SW 1271 (cell line): ENCODE data around the gene FLT3.
A peak's percentile ranks its signal among the peaks of the same experiment; 100 is the strongest.
"Not testable (repeated sequence)": the region's sequence is repeated elsewhere in the genome, so short reads cannot be mapped to it uniquely, and the experiment has no call there.

Experiments
- DNase-seq, 2 experiments: peaks; one replicate each; lab custom pipeline; 2025; lab: John Stamatoyannopoulos, UW

The FLT3 gene

GRCh38 chr13:28100150-28101121 is at the start of gene FLT3:
Gene FLT3 (minus strand): TSS chr13:28100576. CDS start chr13:28100510, 66 bp downstream.
- DNase-seq, result no peak

GRCh38 chr13:28147495-28147894 is 47.1 kb upstream of the FLT3 start:
- no peak for DNase-seq

- no peak for DNase-seq
Observed at GRCh38 chr13:28145049-28145448, 44.7 kb upstream of the FLT3 start.

DNA sequence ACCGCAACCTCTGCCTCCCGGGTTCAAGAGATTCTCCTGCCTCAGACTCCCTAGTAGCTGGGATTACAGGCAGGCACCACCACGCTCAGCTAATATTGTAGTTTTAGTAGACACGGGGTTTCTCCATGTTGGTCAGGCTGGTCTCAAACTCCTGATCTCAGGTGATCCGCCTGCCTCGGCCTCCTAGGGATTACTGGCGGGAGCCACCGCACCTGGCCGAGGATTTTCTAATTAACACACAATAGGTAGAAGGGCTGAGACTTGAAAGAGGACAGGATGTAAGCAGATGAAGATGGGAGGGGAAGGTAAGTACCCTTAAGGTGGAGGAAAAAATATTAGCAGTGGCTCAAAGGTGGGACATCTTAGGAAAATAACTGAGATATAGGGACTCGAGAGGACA is 41.2 kb upstream of the FLT3 start:
- not testable (repeated sequence) for DNase-seq

GRCh38 chr13:28140433-28141125 is 40.2 kb upstream of the FLT3 start:
- DNase-seq, result no peak

- DNase-seq, result peak; percentile 76 to 85
Observed at GRCh38 chr13:28138756-28139470, 38.5 kb upstream of the FLT3 start.

- peak; percentile 49 to 79 for DNase-seq
Observed at GRCh38 chr13:28138012-28138755, 37.8 kb upstream of the FLT3 start, which contains the start of gene PAN3. Gene PAN3 (plus strand): TSS chr13:28138545. CDS start chr13:28138658, 113 bp downstream.

GRCh38 chr13:28137596-28137995 is 37.2 kb upstream of the FLT3 start:
- no peak for DNase-seq

GRCh38 chr13:28136916-28137315 is 36.5 kb upstream of the FLT3 start:
- DNase-seq, result no peak

DNA sequence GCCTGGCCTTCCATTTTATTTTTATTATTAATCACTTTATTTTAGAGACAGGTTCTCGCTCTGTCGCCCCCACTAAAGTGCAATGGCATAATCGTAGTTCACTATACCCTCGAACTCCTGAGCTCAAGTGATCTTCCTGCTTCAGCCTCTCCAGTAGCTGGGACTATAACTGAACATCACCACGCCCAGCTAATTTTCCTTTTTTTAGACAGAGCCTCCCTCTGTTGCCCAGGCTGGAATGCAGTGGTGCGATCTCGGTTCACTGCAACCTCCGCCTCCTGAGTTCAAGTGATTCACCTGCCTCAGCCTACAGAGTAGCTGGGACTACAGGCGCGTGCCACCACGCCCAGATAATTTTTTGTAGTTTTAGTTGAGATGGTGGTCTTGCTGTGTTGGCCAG is 31.3 kb upstream of the FLT3 start:
- no peak for DNase-seq

- DNase-seq, result no peak
Observed at GRCh38 chr13:28129911-28130693, 29.7 kb upstream of the FLT3 start.

DNA sequence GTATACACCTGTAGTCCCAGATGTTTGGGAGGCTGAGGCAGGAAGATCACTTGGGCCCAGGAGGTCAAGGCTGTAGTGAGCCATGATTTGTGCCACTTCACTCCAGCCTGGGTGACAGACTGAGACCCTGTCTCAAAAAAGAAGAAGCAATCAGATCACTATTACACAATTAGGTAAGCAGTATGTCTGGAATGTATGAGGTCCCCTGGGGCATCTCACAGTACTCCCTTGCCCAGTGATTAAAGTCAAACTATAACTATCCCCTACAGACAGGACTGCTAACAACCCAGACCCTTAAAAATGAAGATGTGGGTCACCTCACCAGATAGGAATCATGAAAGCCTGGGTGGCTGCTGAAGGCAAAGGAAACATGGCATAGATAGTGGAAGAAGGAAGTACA is 28.6 kb upstream of the FLT3 start:
- no peak for DNase-seq

DNA sequence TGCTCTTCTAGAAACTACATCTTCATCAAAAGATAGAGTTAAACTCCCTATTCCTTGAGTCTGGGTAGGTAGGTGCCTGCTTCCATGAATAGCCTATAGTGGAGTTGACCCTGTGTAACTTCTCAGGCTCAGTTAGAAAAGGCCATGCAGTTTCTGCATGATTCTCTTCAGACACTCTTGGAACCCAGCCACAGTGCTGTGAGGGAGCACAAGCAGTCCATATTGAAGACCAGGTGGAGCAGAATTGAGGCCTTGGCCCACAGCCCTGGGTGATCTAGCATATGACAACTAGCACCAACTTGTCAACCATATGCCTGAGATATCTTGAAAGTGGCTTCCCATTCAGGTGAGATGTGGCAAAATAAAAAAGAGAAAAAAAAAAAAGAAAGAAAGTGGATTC is 27.7 kb upstream of the FLT3 start:
- DNase-seq, result no peak

DNA sequence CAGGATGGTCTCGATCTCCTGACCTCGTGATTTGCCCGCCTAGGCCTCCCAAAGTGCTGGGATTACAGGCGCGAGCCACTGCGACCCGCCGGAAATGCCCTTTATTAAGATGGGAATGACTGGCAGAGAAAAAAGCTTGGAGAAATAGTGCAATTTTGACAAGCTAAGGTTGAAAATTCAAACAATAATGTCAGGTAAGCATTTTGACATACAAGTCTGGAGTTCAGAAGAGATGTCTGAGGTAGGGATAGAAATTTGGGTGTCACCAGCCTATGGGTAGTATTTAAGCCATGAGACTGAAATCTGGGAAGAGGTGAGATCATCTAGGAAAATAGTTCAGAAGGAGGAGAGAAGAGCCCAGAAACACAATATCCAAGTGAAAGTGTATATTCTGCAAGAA is 20.8 kb upstream of the FLT3 start:
- no peak for DNase-seq

DNA sequence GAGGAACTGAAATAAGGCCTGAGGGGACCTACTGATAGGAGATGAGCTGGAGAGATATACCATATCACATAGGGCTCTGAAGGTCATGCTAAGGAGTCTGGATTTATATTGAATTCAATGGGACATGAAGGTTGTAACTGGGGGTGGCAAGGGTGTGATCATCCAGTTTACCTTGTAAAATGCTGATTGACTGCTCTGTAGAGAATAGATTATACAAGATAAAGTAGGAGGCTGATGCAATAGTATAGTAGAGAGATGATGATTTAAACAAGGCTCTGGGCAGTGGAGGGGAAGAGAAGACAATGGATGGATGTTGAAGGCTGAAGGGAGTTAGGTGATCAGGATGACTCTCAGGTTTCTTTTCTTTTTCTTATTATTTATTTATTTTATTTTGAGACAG is 19.9 kb upstream of the FLT3 start:
- DNase-seq, result no peak

DNA sequence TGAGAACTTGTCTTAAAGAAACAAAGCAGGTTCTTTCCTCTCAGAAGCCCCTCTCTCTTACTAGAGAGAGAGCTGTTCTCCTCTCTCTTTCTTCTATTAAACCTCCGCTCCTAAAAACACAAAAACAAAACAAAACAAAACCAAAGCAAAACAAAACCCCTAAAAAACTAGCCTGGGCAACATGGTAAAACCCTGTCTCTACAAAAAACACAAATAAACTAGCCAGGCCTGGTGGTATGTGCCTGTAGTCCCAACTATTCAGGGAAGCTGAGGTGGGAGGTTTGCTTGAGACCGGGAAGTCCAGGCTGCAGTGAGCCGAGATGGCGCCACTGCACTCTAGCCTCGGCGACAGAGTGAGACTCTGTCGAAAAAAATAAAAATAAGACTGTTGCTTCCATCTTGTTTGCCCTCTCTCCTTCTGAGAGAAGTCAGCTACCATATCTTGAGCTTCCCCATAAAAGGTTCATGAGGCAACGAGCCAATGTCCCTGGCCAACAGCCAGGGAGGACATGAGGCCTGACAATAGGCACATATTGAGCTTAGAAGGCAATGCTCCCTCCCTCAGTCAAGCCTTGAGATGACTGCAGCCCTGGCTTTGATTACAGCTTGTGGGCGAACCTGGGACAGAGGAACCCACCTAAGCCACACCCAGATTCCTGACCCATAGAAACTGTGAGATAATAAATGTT is 17.5 kb upstream of the FLT3 start:
- no peak for DNase-seq

DNA sequence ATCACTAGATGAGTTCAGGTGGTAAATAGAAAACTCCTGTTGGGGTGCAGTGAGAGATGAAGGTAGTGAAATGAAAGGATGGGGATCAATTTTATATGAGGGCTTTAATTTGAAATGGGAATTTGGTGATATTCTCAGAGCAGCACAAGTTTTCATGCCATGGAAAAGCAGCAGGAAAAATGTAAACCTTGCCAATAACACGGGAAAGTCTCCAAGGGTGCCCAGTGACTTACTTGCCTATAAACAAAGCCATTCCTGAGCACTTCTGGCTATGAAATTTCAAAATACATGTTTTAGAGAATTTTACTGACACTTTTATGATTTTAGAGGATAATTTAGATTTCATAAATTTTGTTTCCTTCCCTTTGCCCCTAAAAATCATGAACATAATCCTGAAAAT is 16.4 kb upstream of the FLT3 start:
- DNase-seq, result no peak

GRCh38 chr13:28110414-28110813 is 10.0 kb upstream of the FLT3 start:
- DNase-seq, result no peak

DNA sequence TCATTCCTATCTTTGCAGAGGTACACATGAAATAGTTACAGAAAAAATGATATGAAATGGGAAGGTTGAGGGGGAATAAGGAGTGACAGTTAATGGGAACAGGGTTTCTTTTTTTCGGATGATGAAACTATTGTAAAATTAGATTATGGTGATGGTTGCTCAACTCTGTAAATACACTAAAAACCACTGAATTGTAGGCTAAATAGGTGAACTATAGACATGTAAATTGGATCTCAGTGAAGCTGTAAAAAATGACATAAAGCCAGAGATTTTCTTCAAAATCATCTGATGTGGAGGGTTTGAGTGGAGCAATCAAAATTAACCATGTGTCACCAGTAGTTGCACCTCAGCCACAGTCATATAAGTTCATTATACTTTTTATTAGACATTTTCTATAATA is 6.6 kb upstream of the FLT3 start:
- no peak for DNase-seq

DNA sequence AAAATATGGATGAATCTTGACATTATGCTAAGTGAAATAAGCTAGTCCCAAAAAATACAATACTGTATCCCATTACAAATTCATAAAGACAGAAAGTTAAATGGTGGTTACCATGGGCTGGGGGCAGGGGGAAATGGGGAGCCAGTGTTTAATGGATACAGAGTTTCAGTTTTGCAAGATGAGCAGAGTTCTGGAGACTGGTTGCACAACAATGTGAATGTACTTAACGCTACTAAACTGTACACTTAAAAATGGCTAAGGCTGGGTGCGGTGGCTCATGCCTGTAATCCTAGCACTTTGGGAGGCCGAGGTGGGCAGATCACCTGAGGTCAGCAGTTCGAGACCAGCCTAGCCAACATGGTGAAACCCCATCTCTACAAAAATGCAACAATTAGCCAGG is 1.5 kb upstream of the FLT3 start:
- DNase-seq, result not testable (repeated sequence)
